ENCODE measurements around the gene PCDHGB5. TPM values are rescaled to one million over a fixed set of nuclear protein-coding genes. Genes with fewer than 3 reads are reported as not detected.

PCDHGB5 gene
- total RNA-seq, 6 experiments from 2014 or later, result 3.0 to 6.8 (median 4.0) TPM

DNA sequence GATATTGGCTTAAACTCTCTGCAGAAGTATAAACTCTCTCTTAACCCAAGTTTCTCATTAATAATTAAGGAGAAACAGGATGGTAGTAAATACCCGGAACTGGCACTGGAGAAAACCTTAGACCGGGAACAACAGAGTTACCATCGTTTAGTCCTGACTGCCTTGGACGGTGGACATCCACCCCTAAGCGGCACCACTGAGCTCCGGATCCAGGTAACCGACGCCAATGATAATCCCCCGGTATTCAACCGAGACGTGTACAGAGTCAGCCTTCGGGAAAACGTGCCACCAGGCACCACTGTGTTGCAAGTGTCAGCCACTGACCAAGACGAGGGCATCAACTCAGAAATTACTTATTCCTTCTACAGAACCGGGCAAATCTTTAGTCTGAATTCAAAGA lies 861 bp downstream of the PCDHGB5 start:
- Histone ChIP-seq H3K9me3 (peaks cover 0 to 17% (median 7%) of the 10 kb centered on the region in 4 donors), H3K4me3 (no peak overlapping the region), H3K27ac (no peak overlapping the region), H3K36me3 (no peaks in the 10 kb centered on the region), H3K27me3 (no peaks in the 10 kb centered on the region), H3K4me1 (no peaks in the 10 kb centered on the region)
- TF ChIP-seq POLR2A (IDR thresholded peaks at IDR 0.05), result no peak
- intact Hi-C loops (cut with DNase I), result no loop called here
- DNase-seq, result no peak
- 22% methylated on average over 7 of the region's 15 CpGs for WGBS (ENCODE audit: insufficient coverage, low coverage, low lambda C conversion rate, missing lambda C conversion rate)
- no peak for ATAC-seq

GRCh38 chr5:141399555-141400258 lies 2.0 kb downstream of the PCDHGB5 start:
- Histone ChIP-seq H3K27me3 (no peaks in the 10 kb centered on the region), H3K4me1 (no peaks in the 10 kb centered on the region), H3K27ac (no peak overlapping the region), H3K36me3 (no peaks in the 10 kb centered on the region), H3K4me3 (no peak overlapping the region), H3K9me3 (peaks cover 0 to 22% (median 7%) of the 10 kb centered on the region in 4 donors)
- intact Hi-C loops (cut with DNase I), result loop anchor here in 1 of 2 donors (10.0 kb wide), 1 partner anchor 155 kb away; no protein-coding TSS in a partner anchor
- no peak for ATAC-seq
- no peak for DNase-seq
- TF ChIP-seq, protein P1, sequence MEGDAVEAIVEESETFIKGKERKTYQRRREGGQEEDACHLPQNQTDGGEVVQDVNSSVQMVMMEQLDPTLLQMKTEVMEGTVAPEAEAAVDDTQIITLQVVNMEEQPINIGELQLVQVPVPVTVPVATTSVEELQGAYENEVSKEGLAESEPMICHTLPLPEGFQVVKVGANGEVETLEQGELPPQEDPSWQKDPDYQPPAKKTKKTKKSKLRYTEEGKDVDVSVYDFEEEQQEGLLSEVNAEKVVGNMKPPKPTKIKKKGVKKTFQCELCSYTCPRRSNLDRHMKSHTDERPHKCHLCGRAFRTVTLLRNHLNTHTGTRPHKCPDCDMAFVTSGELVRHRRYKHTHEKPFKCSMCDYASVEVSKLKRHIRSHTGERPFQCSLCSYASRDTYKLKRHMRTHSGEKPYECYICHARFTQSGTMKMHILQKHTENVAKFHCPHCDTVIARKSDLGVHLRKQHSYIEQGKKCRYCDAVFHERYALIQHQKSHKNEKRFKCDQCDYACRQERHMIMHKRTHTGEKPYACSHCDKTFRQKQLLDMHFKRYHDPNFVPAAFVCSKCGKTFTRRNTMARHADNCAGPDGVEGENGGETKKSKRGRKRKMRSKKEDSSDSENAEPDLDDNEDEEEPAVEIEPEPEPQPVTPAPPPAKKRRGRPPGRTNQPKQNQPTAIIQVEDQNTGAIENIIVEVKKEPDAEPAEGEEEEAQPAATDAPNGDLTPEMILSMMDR (IDR thresholded peaks at IDR 0.05), result no peak
- WGBS (ENCODE audit: insufficient coverage, low coverage, low lambda C conversion rate, missing lambda C conversion rate), result no CpG with 5 or more reads among the region's 61 CpGs

- Histone ChIP-seq H3K36me3 (no peaks in the 10 kb centered on the region), H3K4me1 (no peaks in the 10 kb centered on the region), H3K27ac (no peak within 1 kb of the TSS), H3K4me3 (peak within 1 kb of the TSS in 1 of 3 donors; percentile 35), H3K9me3 (peaks cover 0 to 22% (median 4%) of the 10 kb centered on the region in 4 donors), H3K27me3 (no peaks in the 10 kb centered on the region)
- WGBS (ENCODE audit: insufficient coverage, low coverage, low lambda C conversion rate, missing lambda C conversion rate), result 34% methylated on average over 27 of the region's 27 CpGs
- intact Hi-C loops (cut with DNase I), result loop anchor here in 1 of 2 donors (10.0 kb wide), 1 partner anchor 152 kb away; no protein-coding TSS in a partner anchor
- TF ChIP-seq POLR2A (IDR thresholded peaks at IDR 0.05), result no peak
- TF ChIP-seq, protein P1 (IDR thresholded peaks at IDR 0.05), result peak in 3 of 4 donors; percentile 25 to 40 (median 33)
- ATAC-seq, result peak; percentile 55 to 67 (median 62)
- DNase-seq, result peak in 1 of 3 donors; percentile 45
Observed at GRCh38 chr5:141402553-141403243, 5.0 kb downstream of the PCDHGB5 start, which contains the start of gene PCDHGA9. PCDHGA9 (plus strand) TSS chr5:141402778; CDS start chr5:141402953, 175 bp downstream.

- ATAC-seq, result no peak
- TF ChIP-seq, protein P1 (IDR thresholded peaks at IDR 0.05), result no peak
- TF ChIP-seq POLR2A (IDR thresholded peaks at IDR 0.05), result no peak
- H3K9me3 ChIP-seq, result peaks cover 0 to 22% (median 4%) of the 10 kb centered on the region in 4 donors
Observed at GRCh38 chr5:141403387-141403786, 5.6 kb downstream of the PCDHGB5 start.

More at GRCh38 chr5:141403387-141403786, 5.6 kb downstream of the PCDHGB5 start:
- Histone ChIP-seq H3K4me3 (no peak overlapping the region), H3K36me3 (no peaks in the 10 kb centered on the region), H3K4me1 (no peaks in the 10 kb centered on the region), H3K27ac (no peak overlapping the region), H3K27me3 (no peaks in the 10 kb centered on the region)
- DNase-seq, result no peak
- intact Hi-C loops (cut with DNase I), result loop anchor here in 1 of 2 donors (10.0 kb wide), 1 partner anchor 151 kb away; no protein-coding TSS in a partner anchor
- 27% methylated on average over 17 of the region's 22 CpGs for WGBS (ENCODE audit: insufficient coverage, low coverage, low lambda C conversion rate, missing lambda C conversion rate)
